Central memory CD8-positive, alpha-beta T cell (primary cell): ENCODE data around the gene PHF8.

ENCODE experiments used
- ATAC-seq: fragments of 150-1000 bp; cut with Tn5 transposase; replicated peaks from 2 replicates; pipeline ENCODE4 v1.10.0; 2022; ENCODE audit warnings: mild to moderate bottlenecking, moderate FRiP score, moderate number of reproducible peaks; ENCODE audit not compliant: poor library complexity, severe bottlenecking; ENCODE audit errors: extremely low read depth
- DNase-seq, 2 donors: peaks; one replicate each; pipeline ENCODE4 v3.0.0; 2021; ENCODE audit warnings: low spot score in 2 of 2
- H3K27ac Mint-ChIP-seq: one replicate; pipeline ENCODE4 v1.8.0; 2022; ENCODE audit warnings: low read depth, mild to moderate bottlenecking, moderate library complexity, mixed read lengths
- H3K27me3 Mint-ChIP-seq: one replicate; pipeline ENCODE4 v1.8.0; 2022; ENCODE audit warnings: mixed read lengths
- H3K36me3 Mint-ChIP-seq: one replicate; pipeline ENCODE4 v1.8.0; 2022; ENCODE audit warnings: mild to moderate bottlenecking, moderate library complexity, mixed read lengths; ENCODE audit not compliant: insufficient read depth
- H3K4me1 Mint-ChIP-seq: one replicate; pipeline ENCODE4 v1.8.0; 2022; ENCODE audit warnings: mixed read lengths
- H3K4me3 Mint-ChIP-seq: one replicate; pipeline ENCODE4 v1.8.0; 2022; ENCODE audit warnings: mild to moderate bottlenecking, moderate library complexity, mixed read lengths
- H3K9me3 Mint-ChIP-seq: one replicate; pipeline ENCODE4 v1.8.0; 2022; ENCODE audit warnings: mixed read lengths

The PHF8 gene

GRCh38 chrX:53895270-53895669 is 149.0 kb downstream of the PHF8 start:
- DNase-seq: no peak
- no peaks in the 10 kb centered on the region for H3K9me3 Mint-ChIP-seq
- peaks cover 1% of the 10 kb centered on the region for H3K36me3 Mint-ChIP-seq
- no peak for ATAC-seq
- peaks cover 7% of the 10 kb centered on the region for H3K27me3 Mint-ChIP-seq
- no peak overlapping the region for H3K4me3 Mint-ChIP-seq
- H3K4me1 Mint-ChIP-seq: no peaks in the 10 kb centered on the region
- H3K27ac Mint-ChIP-seq: no peak overlapping the region
